Measurements from ENCODE around the gene PCBP3. TPM values are rescaled to one million over a fixed set of nuclear protein-coding genes. Genes with fewer than 3 reads are reported as not detected.
A peak's percentile ranks its signal among the peaks of the same experiment; 100 is the strongest.

PCBP3 gene
- total and polyA plus RNA-seq, 4 donors: 0.36 to 1.6 (median 0.42) TPM

DNA sequence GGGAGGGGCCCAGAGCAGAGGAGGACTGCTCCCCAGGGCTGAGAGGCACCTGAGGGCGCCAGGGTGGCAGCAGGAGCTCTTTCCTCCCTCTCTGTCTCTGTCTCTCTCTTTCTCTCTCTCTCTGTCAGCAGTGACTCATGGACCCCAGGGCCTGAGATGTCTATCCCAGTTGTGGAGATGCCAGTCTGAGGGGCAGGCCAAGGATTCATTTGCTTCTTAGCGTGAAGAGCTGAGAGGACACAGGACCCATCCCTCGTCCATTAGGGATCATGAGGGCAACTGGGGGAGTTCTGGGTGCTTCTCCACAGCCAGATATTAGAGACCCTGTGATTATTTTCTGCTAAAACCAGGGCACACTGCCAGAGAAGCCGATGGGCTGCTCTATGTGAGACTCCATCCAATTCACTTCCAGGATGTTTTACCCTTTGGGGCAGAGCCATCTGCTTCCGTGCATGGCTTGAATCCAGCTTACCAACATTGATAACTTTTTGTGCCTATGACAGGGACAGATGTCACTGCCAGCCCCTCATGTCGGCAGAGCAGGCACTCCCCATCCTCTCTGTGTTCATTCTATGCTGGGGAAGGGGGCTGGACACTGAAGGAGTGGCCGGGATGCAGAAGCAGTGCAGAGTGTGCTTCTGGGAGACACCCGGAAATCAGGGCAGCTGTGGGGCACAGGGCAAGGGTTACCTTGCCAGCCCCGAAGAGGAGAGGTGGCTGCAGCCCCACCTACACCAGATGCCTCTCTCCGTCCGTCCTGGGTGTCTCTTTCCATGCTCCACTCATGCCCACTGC, 4.1 kb upstream of the PCBP3 start (continued):
- TF ChIP-seq, protein P1, sequence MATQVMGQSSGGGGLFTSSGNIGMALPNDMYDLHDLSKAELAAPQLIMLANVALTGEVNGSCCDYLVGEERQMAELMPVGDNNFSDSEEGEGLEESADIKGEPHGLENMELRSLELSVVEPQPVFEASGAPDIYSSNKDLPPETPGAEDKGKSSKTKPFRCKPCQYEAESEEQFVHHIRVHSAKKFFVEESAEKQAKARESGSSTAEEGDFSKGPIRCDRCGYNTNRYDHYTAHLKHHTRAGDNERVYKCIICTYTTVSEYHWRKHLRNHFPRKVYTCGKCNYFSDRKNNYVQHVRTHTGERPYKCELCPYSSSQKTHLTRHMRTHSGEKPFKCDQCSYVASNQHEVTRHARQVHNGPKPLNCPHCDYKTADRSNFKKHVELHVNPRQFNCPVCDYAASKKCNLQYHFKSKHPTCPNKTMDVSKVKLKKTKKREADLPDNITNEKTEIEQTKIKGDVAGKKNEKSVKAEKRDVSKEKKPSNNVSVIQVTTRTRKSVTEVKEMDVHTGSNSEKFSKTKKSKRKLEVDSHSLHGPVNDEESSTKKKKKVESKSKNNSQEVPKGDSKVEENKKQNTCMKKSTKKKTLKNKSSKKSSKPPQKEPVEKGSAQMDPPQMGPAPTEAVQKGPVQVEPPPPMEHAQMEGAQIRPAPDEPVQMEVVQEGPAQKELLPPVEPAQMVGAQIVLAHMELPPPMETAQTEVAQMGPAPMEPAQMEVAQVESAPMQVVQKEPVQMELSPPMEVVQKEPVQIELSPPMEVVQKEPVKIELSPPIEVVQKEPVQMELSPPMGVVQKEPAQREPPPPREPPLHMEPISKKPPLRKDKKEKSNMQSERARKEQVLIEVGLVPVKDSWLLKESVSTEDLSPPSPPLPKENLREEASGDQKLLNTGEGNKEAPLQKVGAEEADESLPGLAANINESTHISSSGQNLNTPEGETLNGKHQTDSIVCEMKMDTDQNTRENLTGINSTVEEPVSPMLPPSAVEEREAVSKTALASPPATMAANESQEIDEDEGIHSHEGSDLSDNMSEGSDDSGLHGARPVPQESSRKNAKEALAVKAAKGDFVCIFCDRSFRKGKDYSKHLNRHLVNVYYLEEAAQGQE (IDR thresholded peaks at IDR 0.05): no peak
- TF ChIP-seq ZBTB33 (IDR thresholded peaks at IDR 0.05): no peak

DNA sequence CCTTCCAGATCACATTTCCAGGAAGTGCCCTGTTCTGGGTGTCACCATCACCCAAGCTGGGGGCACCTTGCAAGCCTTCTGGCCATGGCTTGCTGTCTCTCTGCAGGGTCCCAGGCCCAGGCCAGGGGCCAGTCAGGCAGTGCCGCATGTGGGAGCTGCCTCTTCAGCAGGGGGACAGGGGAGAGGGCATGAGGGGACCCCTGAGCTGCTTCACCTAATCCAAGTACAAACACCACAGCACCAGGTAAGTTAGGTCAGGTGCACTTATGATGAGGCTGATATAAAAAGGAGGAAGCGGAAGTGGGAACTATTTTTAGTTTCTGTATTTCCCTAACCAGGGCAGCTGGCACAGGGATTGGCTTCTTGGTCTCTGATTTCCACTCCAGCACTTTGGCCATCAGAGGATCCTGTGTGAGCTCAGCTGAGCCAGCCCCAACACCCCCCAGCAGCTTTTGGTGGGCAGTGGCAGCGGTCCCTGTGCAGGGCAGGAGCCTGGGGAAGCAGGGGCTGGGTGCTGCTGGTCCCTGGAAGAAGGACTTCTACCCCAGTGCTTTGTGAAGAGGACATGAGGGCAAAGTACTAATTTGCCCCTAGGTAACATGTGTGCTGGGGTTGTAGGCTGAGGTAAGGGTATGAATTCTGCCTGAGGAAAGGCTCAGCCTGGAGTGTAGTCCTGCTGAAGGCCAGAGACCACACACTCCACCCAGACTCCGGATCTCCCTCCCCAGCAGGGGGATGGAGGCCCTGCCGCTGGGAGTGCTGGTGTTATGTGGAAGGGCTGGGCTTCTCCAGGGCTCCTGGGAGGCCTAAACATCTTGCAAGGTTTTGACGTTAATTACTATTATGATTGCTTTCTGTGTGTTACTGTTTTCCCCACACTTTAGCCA, 3.3 kb upstream of the PCBP3 start:
- Histone ChIP-seq H3K9me3 (ENCODE audit: control insufficient read depth in 4 of 4, low read length in 3 of 4) (no peaks in the 10 kb centered on the region), H3K27me3 (ENCODE audit: control insufficient read depth in 4 of 4, insufficient read depth in 4 of 4, low read length in 3 of 4) (no peaks in the 10 kb centered on the region), H3K4me1 (ENCODE audit: control insufficient read depth in 4 of 4, insufficient read depth in 4 of 4, low read length in 3 of 4) (peaks cover 0 to 7% (median 3%) of the 10 kb centered on the region in 4 donors), H3K9ac (ENCODE audit: low read depth in 1 of 2, low read length in 2 of 2) (no peak overlapping the region), H3K27ac (ENCODE audit: low read depth in 1 of 2, low read length in 2 of 2) (peak overlapping the region in 1 of 2 donors; percentile 77), H3K4me3 (ENCODE audit: low read depth in 1 of 3, low read length in 3 of 3) (no peak overlapping the region), H3K36me3 (ENCODE audit: control insufficient read depth in 4 of 4, insufficient read depth in 3 of 4, low read depth in 1 of 4, low read length in 3 of 4) (no peaks in the 10 kb centered on the region)
- TF ChIP-seq RXRA (IDR thresholded peaks at IDR 0.05): no peak
- DNase-seq (ENCODE audit: low spot score): no peak
- WGBS: 59% methylated on average over 6 of the region's 6 CpGs

DNA sequence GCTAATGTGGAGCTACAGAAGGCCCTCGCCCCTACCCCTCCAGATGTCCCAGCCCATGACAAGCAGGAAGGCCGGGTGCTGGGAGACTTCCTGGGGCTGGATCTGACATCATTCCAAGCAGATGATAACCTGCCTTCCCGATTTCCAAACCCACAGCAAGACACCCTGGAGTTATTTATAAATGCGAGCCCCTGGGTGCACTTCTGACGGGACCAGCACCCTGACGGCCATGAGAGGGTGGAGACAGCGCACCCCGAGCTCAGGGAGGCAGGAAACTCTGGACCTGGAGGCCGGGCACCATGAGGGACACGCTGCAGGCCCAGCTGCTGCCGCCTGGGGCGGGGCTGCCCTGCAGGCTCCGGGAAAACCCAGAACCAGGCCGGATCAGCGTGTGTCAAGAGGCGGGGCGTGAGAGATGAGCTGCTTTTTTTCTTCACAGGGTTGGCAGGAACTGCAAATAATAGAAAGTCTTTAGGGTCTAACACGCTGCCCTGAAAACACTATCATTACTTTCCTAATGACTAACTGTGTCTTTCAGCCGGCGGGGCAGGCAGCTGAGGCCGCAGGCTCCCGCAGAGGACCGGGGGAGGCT, 2.5 kb upstream of the PCBP3 start:
- Histone ChIP-seq H3K27me3 (ENCODE audit: control insufficient read depth in 4 of 4, insufficient read depth in 4 of 4, low read length in 3 of 4) (peaks cover 0 to 2% (median 0%) of the 10 kb centered on the region in 4 donors), H3K9me3 (ENCODE audit: control insufficient read depth in 4 of 4, low read length in 3 of 4) (no peaks in the 10 kb centered on the region), H3K9ac (ENCODE audit: low read depth in 1 of 2, low read length in 2 of 2) (no peak overlapping the region), H3K27ac (ENCODE audit: low read depth in 1 of 2, low read length in 2 of 2) (peak overlapping the region; percentile 31 to 77), H3K4me3 (ENCODE audit: low read depth in 1 of 3, low read length in 3 of 3) (no peak overlapping the region), H3K4me1 (ENCODE audit: control insufficient read depth in 4 of 4, insufficient read depth in 4 of 4, low read length in 3 of 4) (peaks cover 0 to 7% (median 3%) of the 10 kb centered on the region in 4 donors), H3K36me3 (ENCODE audit: control insufficient read depth in 4 of 4, insufficient read depth in 3 of 4, low read depth in 1 of 4, low read length in 3 of 4) (no peaks in the 10 kb centered on the region)
- no peak for TF ChIP-seq FOXA1 (IDR thresholded peaks at IDR 0.05)
- no peak for TF ChIP-seq TAF1 (conservative IDR thresholded peaks at IDR 0.05)
- no peak for TF ChIP-seq GABPA (IDR thresholded peaks at IDR 0.05 in 1 of 2, conservative IDR thresholded peaks at IDR 0.05 in 1 of 2)
- TF ChIP-seq MAX (IDR thresholded peaks at IDR 0.05): no peak
- TF ChIP-seq SP1 (IDR thresholded peaks at IDR 0.05): no peak
- no peak for TF ChIP-seq ZBTB33 (IDR thresholded peaks at IDR 0.05)
- TF ChIP-seq RAD21 (IDR thresholded peaks at IDR 0.05): no peak
- TF ChIP-seq YY1 (IDR thresholded peaks at IDR 0.05): no peak
- no peak for TF ChIP-seq EGR1 (IDR thresholded peaks at IDR 0.05; ENCODE audit: low read depth in 2 of 2)
- TF ChIP-seq HNF4G (IDR thresholded peaks at IDR 0.05): no peak
- TF ChIP-seq, protein P2, sequence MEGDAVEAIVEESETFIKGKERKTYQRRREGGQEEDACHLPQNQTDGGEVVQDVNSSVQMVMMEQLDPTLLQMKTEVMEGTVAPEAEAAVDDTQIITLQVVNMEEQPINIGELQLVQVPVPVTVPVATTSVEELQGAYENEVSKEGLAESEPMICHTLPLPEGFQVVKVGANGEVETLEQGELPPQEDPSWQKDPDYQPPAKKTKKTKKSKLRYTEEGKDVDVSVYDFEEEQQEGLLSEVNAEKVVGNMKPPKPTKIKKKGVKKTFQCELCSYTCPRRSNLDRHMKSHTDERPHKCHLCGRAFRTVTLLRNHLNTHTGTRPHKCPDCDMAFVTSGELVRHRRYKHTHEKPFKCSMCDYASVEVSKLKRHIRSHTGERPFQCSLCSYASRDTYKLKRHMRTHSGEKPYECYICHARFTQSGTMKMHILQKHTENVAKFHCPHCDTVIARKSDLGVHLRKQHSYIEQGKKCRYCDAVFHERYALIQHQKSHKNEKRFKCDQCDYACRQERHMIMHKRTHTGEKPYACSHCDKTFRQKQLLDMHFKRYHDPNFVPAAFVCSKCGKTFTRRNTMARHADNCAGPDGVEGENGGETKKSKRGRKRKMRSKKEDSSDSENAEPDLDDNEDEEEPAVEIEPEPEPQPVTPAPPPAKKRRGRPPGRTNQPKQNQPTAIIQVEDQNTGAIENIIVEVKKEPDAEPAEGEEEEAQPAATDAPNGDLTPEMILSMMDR (IDR thresholded peaks at IDR 0.05; ENCODE audit: low read depth, low read length, missing input control): no peak
- no peak for TF ChIP-seq RXRA (IDR thresholded peaks at IDR 0.05)
- TF ChIP-seq FOXA2 (IDR thresholded peaks at IDR 0.05): no peak
- TF ChIP-seq NR2F2 (IDR thresholded peaks at IDR 0.05): no peak
- no peak for TF ChIP-seq ATF3 (IDR thresholded peaks at IDR 0.05)
- TF ChIP-seq JUND (IDR thresholded peaks at IDR 0.05): no peak
- TF ChIP-seq HNF4A (conservative IDR thresholded peaks at IDR 0.05): no peak
- DNase-seq (ENCODE audit: low spot score): no peak
- WGBS: 54% methylated on average over 23 of the region's 23 CpGs
